SK-N-SH treated with all-trans-retinoic acid at 6 μM for 48 hours (cell line): Measurements from ENCODE around the gene AGAP5.

Experiments
- ATAC-seq: fragments of 200-7000 bp; cut with Tn5 transposase; 3 replicates; pipeline ENCODE4 v1.9.1; 2020; ENCODE audit warnings: mild to moderate bottlenecking, moderate library complexity
- BACH2 ChIP-seq: fragments of 250-450 bp; sonication (Bioruptor Pico); IDR thresholded peaks from 2 replicates; pipeline ENCODE4 v1.9.0; 2021; ENCODE audit warnings: mild to moderate bottlenecking, borderline replicate concordance
- ESRRG ChIP-seq: fragments of 250-450 bp; sonication (Bioruptor Pico); IDR thresholded peaks from 2 replicates; pipeline ENCODE4 v1.6.1; 2021; ENCODE audit warnings: mild to moderate bottlenecking
- OSR1 ChIP-seq: fragments of 250-450 bp; sonication (Bioruptor Pico); IDR thresholded peaks from 2 replicates; pipeline ENCODE4 v1.8.0; 2022; ENCODE audit warnings: moderate library complexity, mild to moderate bottlenecking, inconsistent platforms
- RARB ChIP-seq: fragments of 250-450 bp; sonication (Bioruptor Pico); IDR thresholded peaks from 2 replicates; pipeline ENCODE4 v1.8.0; 2021; ENCODE audit warnings: mild to moderate bottlenecking, moderate library complexity
- TCF4 ChIP-seq: fragments of 250-450 bp; sonication (Bioruptor Pico); IDR thresholded peaks from 2 replicates; pipeline ENCODE4 v1.8.0; 2021; ENCODE audit warnings: mild to moderate bottlenecking, moderate library complexity, borderline replicate concordance
- ZC3H10 ChIP-seq: fragments of 250-450 bp; sonication (Bioruptor Pico); IDR thresholded peaks from 2 replicates; pipeline ENCODE4 v1.5.1; 2021; ENCODE audit warnings: mild to moderate bottlenecking, moderate library complexity
- ZFP3 ChIP-seq: fragments of 250-450 bp; sonication (Bioruptor Pico); IDR thresholded peaks from 2 replicates; pipeline ENCODE4 v1.5.0; 2020; ENCODE audit warnings: mild to moderate bottlenecking, moderate library complexity
- ZFP30 ChIP-seq: fragments of 450-650 bp; formaldehyde crosslinking; IDR thresholded peaks from 2 replicates; pipeline ENCODE4 v1.5.0; 2022; ENCODE audit warnings: mild to moderate bottlenecking, moderate library complexity
- ZNF70 ChIP-seq: fragments of 450-650 bp; formaldehyde crosslinking; IDR thresholded peaks from 2 replicates; pipeline ENCODE4 v1.5.0; 2020; ENCODE audit warnings: mild to moderate bottlenecking, moderate library complexity
- ZNF8 ChIP-seq: fragments of 450-650 bp; formaldehyde crosslinking; IDR thresholded peaks from 2 replicates; pipeline ENCODE4 v1.5.0; 2020; ENCODE audit warnings: mild to moderate bottlenecking, moderate library complexity
- TF ChIP-seq, protein P1 (sequence below): fragments of 250-450 bp; sonication (Bioruptor Pico); IDR thresholded peaks from 2 replicates; pipeline ENCODE4 v1.5.1; 2021; ENCODE audit warnings: mild to moderate bottlenecking, moderate library complexity
- TF ChIP-seq, protein P2 (sequence below): fragments of 250-450 bp; sonication (Bioruptor Pico); IDR thresholded peaks from 2 replicates; pipeline ENCODE4 v1.8.0; 2021; ENCODE audit warnings: low read depth, mild to moderate bottlenecking, moderate library complexity, borderline replicate concordance
- TF ChIP-seq, protein P3 (sequence below): fragments of 250-450 bp; sonication (Bioruptor Pico); IDR thresholded peaks from 2 replicates; pipeline ENCODE4 v1.5.0; 2020; ENCODE audit warnings: mild to moderate bottlenecking, moderate library complexity
- TF ChIP-seq, protein P4 (sequence below): fragments of 250-450 bp; sonication (Bioruptor Pico); IDR thresholded peaks from 2 replicates; pipeline ENCODE4 v1.8.0; 2020; ENCODE audit warnings: mild to moderate bottlenecking, moderate library complexity, borderline replicate concordance

The AGAP5 gene

DNA sequence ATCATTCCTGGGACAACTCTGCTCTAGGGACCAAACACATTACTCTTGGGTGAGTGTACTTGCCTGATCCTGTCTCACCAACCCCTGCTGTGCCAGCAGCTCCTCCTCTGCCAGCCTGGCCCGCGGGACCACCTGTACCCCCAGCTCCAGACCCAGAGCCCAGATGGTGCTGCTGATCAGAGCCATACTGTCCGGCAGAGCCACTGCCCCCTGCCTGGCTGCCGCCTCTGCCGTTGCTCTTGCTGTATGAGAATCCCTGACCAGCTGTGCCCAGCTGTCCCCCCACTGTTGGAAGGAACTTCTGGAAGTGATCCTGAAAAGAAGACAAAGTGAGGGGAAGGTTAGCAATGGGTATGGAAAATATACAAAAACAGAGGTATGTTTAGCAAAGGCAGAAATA, 63.5 kb downstream of the AGAP5 start:
- ATAC-seq, result no peak
- TF ChIP-seq ZC3H10 (CRISPR knock-in tag) (no peak), ZFP30 (no peak), TCF4 (no peak), OSR1 (CRISPR knock-in tag) (no peak), ZNF70 (CRISPR knock-in tag) (no peak)
- TF ChIP-seq, protein P1, sequence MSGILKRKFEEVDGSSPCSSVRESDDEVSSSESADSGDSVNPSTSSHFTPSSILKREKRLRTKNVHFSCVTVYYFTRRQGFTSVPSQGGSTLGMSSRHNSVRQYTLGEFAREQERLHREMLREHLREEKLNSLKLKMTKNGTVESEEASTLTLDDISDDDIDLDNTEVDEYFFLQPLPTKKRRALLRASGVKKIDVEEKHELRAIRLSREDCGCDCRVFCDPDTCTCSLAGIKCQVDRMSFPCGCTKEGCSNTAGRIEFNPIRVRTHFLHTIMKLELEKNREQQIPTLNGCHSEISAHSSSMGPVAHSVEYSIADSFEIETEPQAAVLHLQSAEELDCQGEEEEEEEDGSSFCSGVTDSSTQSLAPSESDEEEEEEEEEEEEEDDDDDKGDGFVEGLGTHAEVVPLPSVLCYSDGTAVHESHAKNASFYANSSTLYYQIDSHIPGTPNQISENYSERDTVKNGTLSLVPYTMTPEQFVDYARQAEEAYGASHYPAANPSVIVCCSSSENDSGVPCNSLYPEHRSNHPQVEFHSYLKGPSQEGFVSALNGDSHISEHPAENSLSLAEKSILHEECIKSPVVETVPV (CRISPR knock-in tag), result no peak

DNA sequence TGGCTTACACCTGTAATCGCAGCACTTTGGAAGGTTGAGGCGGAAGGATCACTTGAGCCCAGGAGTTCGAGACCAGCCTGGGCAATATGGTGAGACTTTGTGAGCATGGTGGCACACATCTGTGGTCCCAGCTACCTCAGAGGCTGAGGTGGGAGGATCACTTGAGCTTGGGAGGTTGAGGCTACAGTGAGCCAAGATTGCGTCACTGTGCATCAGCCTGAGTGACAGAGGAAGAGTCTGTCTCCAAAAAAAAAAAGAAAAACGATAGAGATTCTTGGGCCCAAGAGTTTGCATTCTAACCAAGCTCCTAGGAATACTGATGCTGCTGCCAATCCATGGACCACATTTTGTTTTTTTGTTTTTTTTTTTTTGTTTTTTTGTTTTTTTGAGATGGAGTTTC, 68.7 kb downstream of the AGAP5 start:
- TF ChIP-seq, protein P1 (CRISPR knock-in tag), result no peak
- ATAC-seq, result no peak

DNA sequence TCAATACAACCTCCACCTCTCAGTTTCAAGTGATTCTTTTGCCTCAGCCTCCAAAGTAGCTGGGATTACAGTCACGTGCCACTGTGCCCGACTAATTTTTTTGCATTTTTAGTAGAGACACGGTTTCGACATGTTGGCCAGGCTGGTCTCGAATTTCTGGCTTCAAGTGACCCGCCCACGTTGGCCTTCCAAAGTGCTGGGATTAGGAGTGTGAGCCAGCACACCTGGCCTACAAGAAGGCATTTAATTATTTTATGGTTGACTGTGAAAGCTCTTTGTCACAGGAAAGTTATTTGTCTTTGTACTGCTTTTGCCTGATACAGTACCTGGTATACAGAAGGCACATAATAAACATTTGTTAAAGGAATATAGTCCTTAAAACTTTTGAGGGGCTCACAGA, 69.5 kb downstream of the AGAP5 start:
- ATAC-seq, result no peak
- no peak for TF ChIP-seq ZC3H10 (CRISPR knock-in tag)
- no peak for TF ChIP-seq ZNF8 (CRISPR knock-in tag)
- no peak for TF ChIP-seq ZNF70 (CRISPR knock-in tag)
- TF ChIP-seq RARB (CRISPR knock-in tag), result no peak
- no peak for TF ChIP-seq BACH2
- no peak for TF ChIP-seq ESRRG (CRISPR knock-in tag)
- TF ChIP-seq, all 23 proteins: peak for 0

DNA sequence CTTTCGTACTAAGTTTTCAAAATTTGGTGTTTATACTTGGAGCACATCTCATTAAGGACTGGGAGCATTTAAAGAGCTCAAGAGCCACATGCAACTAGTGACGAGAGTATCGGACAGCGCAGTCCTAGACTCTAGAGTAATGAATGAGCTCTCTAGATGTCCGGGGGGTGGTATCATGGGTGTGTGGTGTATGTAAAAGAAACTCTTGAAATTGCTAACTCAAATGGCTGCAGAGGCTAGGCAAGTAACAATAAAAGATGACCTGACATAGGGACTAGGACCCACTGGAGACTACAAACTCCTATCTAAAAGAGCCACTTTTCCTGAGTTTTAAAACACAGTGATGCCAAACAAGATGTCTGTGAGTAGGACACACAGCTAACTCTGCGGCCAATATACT, 70.6 kb downstream of the AGAP5 start:
- TF ChIP-seq, protein P2, sequence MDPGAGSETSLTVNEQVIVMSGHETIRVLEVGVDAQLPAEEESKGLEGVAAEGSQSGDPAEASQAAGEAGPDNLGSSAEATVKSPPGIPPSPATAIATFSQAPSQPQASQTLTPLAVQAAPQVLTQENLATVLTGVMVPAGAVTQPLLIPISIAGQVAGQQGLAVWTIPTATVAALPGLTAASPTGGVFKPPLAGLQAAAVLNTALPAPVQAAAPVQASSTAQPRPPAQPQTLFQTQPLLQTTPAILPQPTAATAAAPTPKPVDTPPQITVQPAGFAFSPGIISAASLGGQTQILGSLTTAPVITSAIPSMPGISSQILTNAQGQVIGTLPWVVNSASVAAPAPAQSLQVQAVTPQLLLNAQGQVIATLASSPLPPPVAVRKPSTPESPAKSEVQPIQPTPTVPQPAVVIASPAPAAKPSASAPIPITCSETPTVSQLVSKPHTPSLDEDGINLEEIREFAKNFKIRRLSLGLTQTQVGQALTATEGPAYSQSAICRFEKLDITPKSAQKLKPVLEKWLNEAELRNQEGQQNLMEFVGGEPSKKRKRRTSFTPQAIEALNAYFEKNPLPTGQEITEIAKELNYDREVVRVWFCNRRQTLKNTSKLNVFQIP (CRISPR knock-in tag), result no peak
- TF ChIP-seq ZNF8 (CRISPR knock-in tag) (no peak), ESRRG (CRISPR knock-in tag) (no peak), ZFP3 (CRISPR knock-in tag) (no peak), TCF4 (no peak), BACH2 (no peak)
- TF ChIP-seq, protein P3, sequence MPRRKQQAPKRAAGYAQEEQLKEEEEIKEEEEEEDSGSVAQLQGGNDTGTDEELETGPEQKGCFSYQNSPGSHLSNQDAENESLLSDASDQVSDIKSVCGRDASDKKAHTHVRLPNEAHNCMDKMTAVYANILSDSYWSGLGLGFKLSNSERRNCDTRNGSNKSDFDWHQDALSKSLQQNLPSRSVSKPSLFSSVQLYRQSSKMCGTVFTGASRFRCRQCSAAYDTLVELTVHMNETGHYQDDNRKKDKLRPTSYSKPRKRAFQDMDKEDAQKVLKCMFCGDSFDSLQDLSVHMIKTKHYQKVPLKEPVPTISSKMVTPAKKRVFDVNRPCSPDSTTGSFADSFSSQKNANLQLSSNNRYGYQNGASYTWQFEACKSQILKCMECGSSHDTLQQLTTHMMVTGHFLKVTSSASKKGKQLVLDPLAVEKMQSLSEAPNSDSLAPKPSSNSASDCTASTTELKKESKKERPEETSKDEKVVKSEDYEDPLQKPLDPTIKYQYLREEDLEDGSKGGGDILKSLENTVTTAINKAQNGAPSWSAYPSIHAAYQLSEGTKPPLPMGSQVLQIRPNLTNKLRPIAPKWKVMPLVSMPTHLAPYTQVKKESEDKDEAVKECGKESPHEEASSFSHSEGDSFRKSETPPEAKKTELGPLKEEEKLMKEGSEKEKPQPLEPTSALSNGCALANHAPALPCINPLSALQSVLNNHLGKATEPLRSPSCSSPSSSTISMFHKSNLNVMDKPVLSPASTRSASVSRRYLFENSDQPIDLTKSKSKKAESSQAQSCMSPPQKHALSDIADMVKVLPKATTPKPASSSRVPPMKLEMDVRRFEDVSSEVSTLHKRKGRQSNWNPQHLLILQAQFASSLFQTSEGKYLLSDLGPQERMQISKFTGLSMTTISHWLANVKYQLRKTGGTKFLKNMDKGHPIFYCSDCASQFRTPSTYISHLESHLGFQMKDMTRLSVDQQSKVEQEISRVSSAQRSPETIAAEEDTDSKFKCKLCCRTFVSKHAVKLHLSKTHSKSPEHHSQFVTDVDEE (CRISPR knock-in tag), result no peak
- TF ChIP-seq, protein P4, sequence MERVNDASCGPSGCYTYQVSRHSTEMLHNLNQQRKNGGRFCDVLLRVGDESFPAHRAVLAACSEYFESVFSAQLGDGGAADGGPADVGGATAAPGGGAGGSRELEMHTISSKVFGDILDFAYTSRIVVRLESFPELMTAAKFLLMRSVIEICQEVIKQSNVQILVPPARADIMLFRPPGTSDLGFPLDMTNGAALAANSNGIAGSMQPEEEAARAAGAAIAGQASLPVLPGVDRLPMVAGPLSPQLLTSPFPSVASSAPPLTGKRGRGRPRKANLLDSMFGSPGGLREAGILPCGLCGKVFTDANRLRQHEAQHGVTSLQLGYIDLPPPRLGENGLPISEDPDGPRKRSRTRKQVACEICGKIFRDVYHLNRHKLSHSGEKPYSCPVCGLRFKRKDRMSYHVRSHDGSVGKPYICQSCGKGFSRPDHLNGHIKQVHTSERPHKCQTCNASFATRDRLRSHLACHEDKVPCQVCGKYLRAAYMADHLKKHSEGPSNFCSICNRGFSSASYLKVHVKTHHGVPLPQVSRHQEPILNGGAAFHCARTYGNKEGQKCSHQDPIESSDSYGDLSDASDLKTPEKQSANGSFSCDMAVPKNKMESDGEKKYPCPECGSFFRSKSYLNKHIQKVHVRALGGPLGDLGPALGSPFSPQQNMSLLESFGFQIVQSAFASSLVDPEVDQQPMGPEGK (CRISPR knock-in tag), result no peak
- TF ChIP-seq, protein P1 (CRISPR knock-in tag), result no peak
- no peak for ATAC-seq
